GM15510 (cell line): ENCODE results near the gene TRIM14.

ENCODE experiments used
- POLR2A ChIP-seq: IDR thresholded peaks from 3 replicates; pipeline ENCODE4 v1.6.1; 2011; ENCODE audit warnings: borderline replicate concordance; ENCODE audit not compliant: insufficient read length; ENCODE audit errors: extremely low read depth

TRIM14 gene

GRCh38 chr9:98147582-98147981, 28.6 kb upstream of the TRIM14 start:
- no peak for TF ChIP-seq POLR2A

GRCh38 chr9:98146101-98146991, 27.3 kb upstream of the TRIM14 start:
- no peak for TF ChIP-seq POLR2A

DNA sequence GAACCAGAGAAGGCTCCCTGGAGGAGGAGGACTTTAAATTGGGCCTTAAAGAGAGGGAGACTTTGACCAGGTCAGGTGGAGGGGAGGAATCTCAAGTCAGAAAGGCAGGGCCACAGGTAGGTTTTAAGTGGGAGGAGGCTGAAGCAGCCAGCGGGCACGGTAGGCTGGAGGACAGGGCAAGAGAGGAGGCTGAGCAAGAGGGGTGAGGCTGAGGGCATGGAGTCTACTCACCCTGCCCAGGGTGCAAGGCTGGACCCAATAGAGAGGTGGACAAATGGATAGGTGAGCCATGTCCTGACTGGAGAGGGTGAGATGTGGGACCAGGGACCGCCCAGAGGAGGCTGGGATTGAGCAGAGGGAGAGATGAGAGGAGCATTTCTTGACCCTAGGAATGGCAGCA, 25.6 kb upstream of the TRIM14 start:
- no peak for TF ChIP-seq POLR2A

DNA sequence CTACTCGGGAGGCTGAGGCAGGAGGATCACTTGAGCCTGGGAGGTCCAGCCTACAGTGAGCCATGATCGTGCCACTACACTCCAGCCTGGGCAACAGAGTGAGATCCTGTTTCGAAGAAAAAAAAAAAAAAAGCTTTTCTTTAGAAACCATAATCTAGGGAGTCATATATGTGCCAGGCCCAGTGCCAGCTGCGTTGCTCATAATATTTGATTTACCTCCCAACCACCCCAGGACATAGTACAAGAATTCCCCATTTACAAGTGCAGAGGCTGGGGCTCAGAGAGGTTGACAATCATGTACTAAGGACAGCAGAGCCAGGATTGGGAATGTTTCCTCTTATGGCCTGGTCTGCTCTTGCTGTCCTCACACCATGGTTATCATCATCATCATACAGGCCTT, 25.1 kb upstream of the TRIM14 start:
- no peak for TF ChIP-seq POLR2A

- no peak for TF ChIP-seq POLR2A
Measured at GRCh38 chr9:98142925-98143481, 24.0 kb upstream of the TRIM14 start.

DNA sequence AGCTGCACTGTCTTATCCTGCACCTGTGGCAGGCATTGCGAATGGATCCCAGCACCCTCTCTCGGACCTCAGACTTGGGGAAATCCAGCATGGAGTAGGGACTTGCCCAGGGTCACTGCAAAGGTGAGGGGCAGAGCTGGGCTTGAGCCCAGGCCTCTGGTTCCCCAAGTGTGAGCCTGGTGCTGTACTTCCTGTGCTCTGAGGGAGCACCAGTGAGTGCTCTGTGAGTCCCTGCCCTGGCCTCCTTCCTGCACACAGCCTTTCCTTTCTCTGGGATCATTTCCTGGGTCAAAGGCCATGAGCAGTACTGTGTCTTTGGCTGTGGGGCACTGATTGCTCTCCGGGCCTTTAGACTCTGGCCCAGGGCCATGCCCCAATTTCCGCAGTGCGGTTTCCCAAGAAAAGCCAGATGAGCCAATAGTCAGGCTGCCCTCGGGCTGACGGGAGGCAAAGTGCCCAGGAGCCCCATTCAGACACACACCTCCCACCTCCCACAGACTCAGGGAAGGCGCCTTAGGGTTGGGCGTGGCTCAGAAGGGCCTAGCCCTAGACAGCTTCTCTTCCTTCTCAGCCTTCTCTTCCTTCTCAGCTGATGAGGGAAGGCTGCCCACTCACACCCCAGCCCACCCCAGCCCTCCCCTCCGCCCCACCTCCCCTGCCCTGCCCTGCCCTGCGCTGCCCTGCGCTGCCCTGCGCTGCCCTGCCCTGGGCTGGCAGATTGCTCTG, 23.3 kb upstream of the TRIM14 start:
- no peak for TF ChIP-seq POLR2A

DNA sequence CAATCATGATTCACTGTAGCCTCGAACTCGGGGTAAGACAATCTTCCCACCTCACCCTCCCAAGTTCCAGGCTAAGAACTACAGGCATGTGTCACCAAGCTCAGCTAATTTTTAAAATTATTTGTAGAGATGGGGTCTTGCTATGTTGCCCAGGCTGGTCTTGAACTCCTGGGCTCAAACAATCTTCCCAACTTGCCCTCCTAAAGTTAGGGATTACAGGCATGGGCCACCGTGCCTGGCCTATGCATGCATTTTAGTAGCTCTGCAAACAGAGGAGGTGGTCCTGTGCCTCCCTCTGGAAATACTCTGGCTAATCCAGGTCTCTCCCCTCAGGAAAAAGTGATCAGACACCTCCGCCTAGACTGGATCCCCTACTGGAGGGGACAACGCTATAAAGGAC, 21.5 kb upstream of the TRIM14 start:
- no peak for TF ChIP-seq POLR2A

- TF ChIP-seq POLR2A: no peak
Measured at GRCh38 chr9:98136489-98136888, 17.5 kb upstream of the TRIM14 start.

DNA sequence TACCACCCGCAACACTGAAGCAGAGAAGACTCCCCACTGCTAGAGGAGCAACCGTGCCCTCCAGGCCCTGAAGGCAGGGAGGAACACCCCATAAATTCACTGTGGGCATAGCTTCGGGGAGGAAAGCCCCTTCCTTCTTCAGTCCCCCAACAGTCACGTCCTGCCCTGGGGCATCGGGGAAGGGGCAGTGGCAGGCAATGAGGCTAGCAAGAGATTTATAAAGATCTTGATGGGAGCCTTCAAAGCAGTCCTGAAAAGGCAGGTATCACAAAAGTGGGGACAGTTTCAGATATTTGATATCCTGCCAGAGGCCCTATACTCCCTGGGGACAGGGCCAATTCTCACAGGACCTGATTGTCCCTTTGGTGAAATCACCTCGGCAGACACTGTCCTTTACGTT, 16.9 kb upstream of the TRIM14 start:
- no peak for TF ChIP-seq POLR2A

- TF ChIP-seq POLR2A: no peak
Measured at GRCh38 chr9:98135558-98135934, 16.5 kb upstream of the TRIM14 start.

DNA sequence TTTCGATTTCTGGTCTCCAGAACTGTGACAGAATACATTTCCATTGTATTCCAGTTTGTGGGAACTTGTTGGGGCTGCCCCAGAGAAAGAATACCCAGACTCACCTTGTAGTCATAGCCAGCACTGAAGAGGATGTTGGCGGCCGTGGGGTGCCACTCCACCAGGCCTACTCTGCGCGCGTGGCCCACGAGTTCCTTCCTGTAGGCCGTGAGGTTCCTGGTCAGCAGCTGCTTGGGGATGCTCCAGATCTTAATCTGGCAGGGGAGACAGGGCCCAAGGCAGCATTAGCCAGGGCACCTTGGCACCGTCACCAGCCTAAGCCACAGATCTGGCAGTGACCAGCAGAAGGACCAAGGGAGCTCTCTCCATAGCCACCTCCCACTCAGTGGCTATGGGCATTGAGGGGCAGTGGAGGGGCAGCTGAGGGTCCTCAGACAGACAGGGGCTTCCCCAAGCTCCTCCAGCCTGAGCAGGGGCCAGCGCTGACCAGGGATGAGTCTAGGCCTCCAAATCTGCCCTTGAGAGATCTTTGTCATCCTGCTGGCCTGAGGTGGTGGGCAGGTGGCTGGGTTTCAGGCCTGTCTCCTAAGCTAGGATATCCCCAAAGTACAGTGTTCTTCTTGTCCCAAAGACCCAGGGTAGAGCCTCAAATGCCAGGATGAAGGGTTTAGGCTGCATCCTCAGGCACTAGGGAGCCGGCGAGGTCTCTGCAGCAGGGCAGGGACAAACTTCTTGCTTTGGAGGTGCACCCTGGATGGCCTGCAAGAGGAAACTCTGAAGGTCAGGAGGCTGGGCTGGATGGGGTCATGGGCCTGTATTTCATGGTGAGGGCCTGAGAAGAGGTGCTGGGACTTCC, 15.9 kb upstream of the TRIM14 start:
- TF ChIP-seq POLR2A: no peak

GRCh38 chr9:98132806-98133631, 14.0 kb upstream of the TRIM14 start:
- no peak for TF ChIP-seq POLR2A

- no peak for TF ChIP-seq POLR2A
Measured at GRCh38 chr9:98132158-98132557, 13.1 kb upstream of the TRIM14 start.

- TF ChIP-seq POLR2A: no peak
Measured at GRCh38 chr9:98130576-98131228, 11.7 kb upstream of the TRIM14 start.

DNA sequence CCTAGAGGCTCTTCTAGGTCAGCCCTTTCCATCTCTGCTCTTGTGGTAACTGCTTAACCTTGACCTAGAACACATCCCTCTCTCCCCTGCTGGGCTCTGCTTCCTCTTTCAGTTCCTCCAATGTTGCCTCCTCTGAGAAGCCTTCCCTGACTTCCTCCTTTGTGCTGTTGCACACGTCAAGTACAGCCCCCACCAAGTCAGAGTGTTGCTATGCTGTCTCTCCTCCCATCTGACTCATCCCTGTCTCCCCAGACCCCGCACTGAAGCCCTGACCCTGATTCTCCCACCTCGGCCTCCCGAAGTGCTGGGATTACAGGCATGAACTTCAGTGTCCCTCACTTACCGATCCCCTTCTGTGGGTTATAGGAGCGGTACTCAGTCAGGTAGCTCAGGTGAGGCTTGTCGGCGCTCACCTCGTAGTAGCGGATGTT, 10.4 kb upstream of the TRIM14 start:
- TF ChIP-seq POLR2A: no peak
